Measurements from ENCODE around the gene MYBPC2. TPM values are rescaled to one million over a fixed set of nuclear protein-coding genes. Genes with fewer than 3 reads are reported as not detected.

MYBPC2 gene
- total RNA-seq, 4 donors from 2014 or later = 0.05 to 1.3 (median 0.15) TPM; not detected in 1

- WGBS, 2 donors = 89 to 98% methylated on average over 10 of the region's 10 CpGs
- no peak overlapping the region for H3K4me3 ChIP-seq (ENCODE audit: low read depth, poor library complexity, severe bottlenecking)
- intact Hi-C loops (cut with DNase I; ENCODE audit: low total_unique reads) = no loop called here
- TF ChIP-seq, protein P1, sequence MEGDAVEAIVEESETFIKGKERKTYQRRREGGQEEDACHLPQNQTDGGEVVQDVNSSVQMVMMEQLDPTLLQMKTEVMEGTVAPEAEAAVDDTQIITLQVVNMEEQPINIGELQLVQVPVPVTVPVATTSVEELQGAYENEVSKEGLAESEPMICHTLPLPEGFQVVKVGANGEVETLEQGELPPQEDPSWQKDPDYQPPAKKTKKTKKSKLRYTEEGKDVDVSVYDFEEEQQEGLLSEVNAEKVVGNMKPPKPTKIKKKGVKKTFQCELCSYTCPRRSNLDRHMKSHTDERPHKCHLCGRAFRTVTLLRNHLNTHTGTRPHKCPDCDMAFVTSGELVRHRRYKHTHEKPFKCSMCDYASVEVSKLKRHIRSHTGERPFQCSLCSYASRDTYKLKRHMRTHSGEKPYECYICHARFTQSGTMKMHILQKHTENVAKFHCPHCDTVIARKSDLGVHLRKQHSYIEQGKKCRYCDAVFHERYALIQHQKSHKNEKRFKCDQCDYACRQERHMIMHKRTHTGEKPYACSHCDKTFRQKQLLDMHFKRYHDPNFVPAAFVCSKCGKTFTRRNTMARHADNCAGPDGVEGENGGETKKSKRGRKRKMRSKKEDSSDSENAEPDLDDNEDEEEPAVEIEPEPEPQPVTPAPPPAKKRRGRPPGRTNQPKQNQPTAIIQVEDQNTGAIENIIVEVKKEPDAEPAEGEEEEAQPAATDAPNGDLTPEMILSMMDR (IDR thresholded peaks at IDR 0.05) = no peak
- TF ChIP-seq POLR2A (IDR thresholded peaks at IDR 0.05) = no peak
- no peak for DNase-seq (ENCODE audit: low spot score in 2 of 2)
Measured at GRCh38 chr19:50447750-50448149, 15.1 kb downstream of the MYBPC2 start.

GRCh38 chr19:50449236-50449899 lies 16.7 kb downstream of the MYBPC2 start:
- WGBS, 2 donors = 71 to 85% methylated on average over 14 of the region's 14 CpGs
- no peak for DNase-seq (ENCODE audit: low spot score in 2 of 2)
- H3K4me3 ChIP-seq (ENCODE audit: low read depth, poor library complexity, severe bottlenecking) = no peak overlapping the region
- no peak for TF ChIP-seq POLR2A (IDR thresholded peaks at IDR 0.05)
- TF ChIP-seq, protein P1 (IDR thresholded peaks at IDR 0.05) = no peak
- intact Hi-C loops (cut with DNase I; ENCODE audit: low total_unique reads) = no loop called here

GRCh38 chr19:50450369-50451222 lies 17.9 kb downstream of the MYBPC2 start:
- no peak overlapping the region for H3K4me3 ChIP-seq (ENCODE audit: low read depth, poor library complexity, severe bottlenecking)

DNA sequence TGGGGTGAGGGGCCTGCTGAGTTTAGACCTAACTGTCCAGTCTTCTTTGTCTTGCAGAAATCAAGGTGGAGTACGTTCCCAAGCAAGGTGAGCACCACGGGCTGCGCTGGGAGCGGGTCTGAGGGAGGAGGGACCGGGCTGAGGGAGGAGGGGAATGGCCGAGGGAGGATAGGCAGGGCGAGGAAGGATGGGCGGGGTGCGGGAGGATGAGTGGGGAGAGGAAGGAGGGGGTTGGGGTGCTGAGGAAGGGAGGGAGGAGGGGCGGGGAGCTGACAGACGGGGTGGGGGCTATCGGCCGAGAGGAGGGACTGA lies 18.5 kb downstream of the MYBPC2 start:
- WGBS, 2 donors = 33 to 36% methylated on average over 13 of the region's 13 CpGs
- H3K4me3 ChIP-seq (ENCODE audit: low read depth, poor library complexity, severe bottlenecking) = no peak overlapping the region
- TF ChIP-seq POLR2A (IDR thresholded peaks at IDR 0.05) = no peak
- TF ChIP-seq, protein P1 (IDR thresholded peaks at IDR 0.05) = no peak
- DNase-seq (ENCODE audit: low spot score in 2 of 2) = no peak
- intact Hi-C loops (cut with DNase I; ENCODE audit: low total_unique reads) = no loop called here

More at GRCh38 chr19:50450369-50451222, 17.9 kb downstream of the MYBPC2 start:
- no peak for TF ChIP-seq POLR2A (IDR thresholded peaks at IDR 0.05)
- TF ChIP-seq, protein P1 (IDR thresholded peaks at IDR 0.05) = no peak
- DNase-seq (ENCODE audit: low spot score in 2 of 2) = no peak
- WGBS, 2 donors = 59 to 67% methylated on average over 29 to 30 of the region's 30 CpGs
- intact Hi-C loops (cut with DNase I; ENCODE audit: low total_unique reads) = no loop called here

- no peak for TF ChIP-seq POLR2A (IDR thresholded peaks at IDR 0.05)
- TF ChIP-seq, protein P1 (IDR thresholded peaks at IDR 0.05) = no peak
- 95 to 100% methylated on average over 3 of the region's 3 CpGs for WGBS, 2 donors
- no peak overlapping the region for H3K4me3 ChIP-seq (ENCODE audit: low read depth, poor library complexity, severe bottlenecking)
- intact Hi-C loops (cut with DNase I; ENCODE audit: low total_unique reads) = no loop called here
- DNase-seq (ENCODE audit: low spot score in 2 of 2) = no peak
Measured at GRCh38 chr19:50453243-50453642, 20.6 kb downstream of the MYBPC2 start.

Measured in lower leg skin (tissue), 4 donors.